ENCODE measurements around the gene HLA-A.

HLA-A gene

GRCh38 chr6:29908341-29908662, 34.0 kb upstream of the HLA-A start:
- TF ChIP-seq ZFP3 (CRISPR knock-in tag; IDR thresholded peaks at IDR 0.05) (no peak), SNAI2 (CRISPR knock-in tag; IDR thresholded peaks at IDR 0.05) (no peak), OSR1 (CRISPR knock-in tag; IDR thresholded peaks at IDR 0.05) (no peak), ZNF8 (CRISPR knock-in tag; IDR thresholded peaks at IDR 0.05) (no peak), ISL1 (CRISPR knock-in tag; IDR thresholded peaks at IDR 0.05) (no peak), GLIS3 (CRISPR knock-in tag; IDR thresholded peaks at IDR 0.05) (no peak), TCF4 (CRISPR knock-in tag; IDR thresholded peaks at IDR 0.05; ENCODE audit: borderline replicate concordance) (no peak), ZFP30 (CRISPR knock-in tag; IDR thresholded peaks at IDR 0.05) (no peak), ESRRG (CRISPR knock-in tag; IDR thresholded peaks at IDR 0.05) (no peak)
- ATAC-seq = no peak

DNA sequence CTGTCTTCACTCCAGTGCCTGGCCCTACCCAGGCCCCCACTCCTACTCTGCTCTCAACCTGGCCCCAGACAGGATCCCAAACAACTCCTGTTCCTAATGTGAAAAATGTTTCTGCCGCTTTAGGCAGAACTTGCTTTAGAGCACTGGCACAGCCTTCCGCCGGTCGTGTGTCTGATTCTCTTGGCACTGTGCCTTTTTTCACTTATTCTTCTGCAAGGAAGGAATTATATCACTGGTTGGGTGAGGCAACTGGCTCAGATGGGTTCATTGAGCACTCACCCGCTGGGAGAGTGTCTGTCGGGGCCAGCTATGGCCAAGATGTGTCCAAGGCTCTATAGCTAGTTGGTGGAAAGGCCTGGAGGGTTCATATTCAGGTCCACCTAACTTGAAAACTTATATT, 33.6 kb upstream of the HLA-A start:
- no peak for ATAC-seq
- no peak for TF ChIP-seq SNAI2 (CRISPR knock-in tag; IDR thresholded peaks at IDR 0.05)
- TF ChIP-seq ZNF70 (CRISPR knock-in tag; IDR thresholded peaks at IDR 0.05) = no peak
- TF ChIP-seq ARNTL (CRISPR knock-in tag; IDR thresholded peaks at IDR 0.05; ENCODE audit: borderline replicate concordance, low read depth) = no peak
- TF ChIP-seq, protein P1, sequence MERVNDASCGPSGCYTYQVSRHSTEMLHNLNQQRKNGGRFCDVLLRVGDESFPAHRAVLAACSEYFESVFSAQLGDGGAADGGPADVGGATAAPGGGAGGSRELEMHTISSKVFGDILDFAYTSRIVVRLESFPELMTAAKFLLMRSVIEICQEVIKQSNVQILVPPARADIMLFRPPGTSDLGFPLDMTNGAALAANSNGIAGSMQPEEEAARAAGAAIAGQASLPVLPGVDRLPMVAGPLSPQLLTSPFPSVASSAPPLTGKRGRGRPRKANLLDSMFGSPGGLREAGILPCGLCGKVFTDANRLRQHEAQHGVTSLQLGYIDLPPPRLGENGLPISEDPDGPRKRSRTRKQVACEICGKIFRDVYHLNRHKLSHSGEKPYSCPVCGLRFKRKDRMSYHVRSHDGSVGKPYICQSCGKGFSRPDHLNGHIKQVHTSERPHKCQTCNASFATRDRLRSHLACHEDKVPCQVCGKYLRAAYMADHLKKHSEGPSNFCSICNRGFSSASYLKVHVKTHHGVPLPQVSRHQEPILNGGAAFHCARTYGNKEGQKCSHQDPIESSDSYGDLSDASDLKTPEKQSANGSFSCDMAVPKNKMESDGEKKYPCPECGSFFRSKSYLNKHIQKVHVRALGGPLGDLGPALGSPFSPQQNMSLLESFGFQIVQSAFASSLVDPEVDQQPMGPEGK (CRISPR knock-in tag; IDR thresholded peaks at IDR 0.05; ENCODE audit: borderline replicate concordance) = no peak
- TF ChIP-seq ZNF565 (CRISPR knock-in tag; conservative IDR thresholded peaks at IDR 0.05; ENCODE audit: low read depth) = no peak
- TF ChIP-seq ESRRG (CRISPR knock-in tag; IDR thresholded peaks at IDR 0.05) = no peak
- no peak for TF ChIP-seq ZFP3 (CRISPR knock-in tag; IDR thresholded peaks at IDR 0.05)
- TF ChIP-seq ZNF8 (CRISPR knock-in tag; IDR thresholded peaks at IDR 0.05) = no peak
- TF ChIP-seq TCF4 (CRISPR knock-in tag; IDR thresholded peaks at IDR 0.05; ENCODE audit: borderline replicate concordance) = no peak
- TF ChIP-seq BACH2 (CRISPR knock-in tag; IDR thresholded peaks at IDR 0.05; ENCODE audit: borderline replicate concordance) = no peak
- no peak for TF ChIP-seq POU6F1 (CRISPR knock-in tag; IDR thresholded peaks at IDR 0.05; ENCODE audit: borderline replicate concordance, low read depth)
- TF ChIP-seq PPARA (CRISPR knock-in tag; IDR thresholded peaks at IDR 0.05; ENCODE audit: borderline replicate concordance) = no peak
- no peak for TF ChIP-seq ISL1 (CRISPR knock-in tag; IDR thresholded peaks at IDR 0.05)
- no peak for TF ChIP-seq CSDC2 (CRISPR knock-in tag; IDR thresholded peaks at IDR 0.05)
- no peak for TF ChIP-seq OSR1 (CRISPR knock-in tag; IDR thresholded peaks at IDR 0.05)

GRCh38 chr6:29909985-29910384, 32.3 kb upstream of the HLA-A start:
- ATAC-seq = no peak
- no peak for TF ChIP-seq SNAI2 (CRISPR knock-in tag; IDR thresholded peaks at IDR 0.05)

DNA sequence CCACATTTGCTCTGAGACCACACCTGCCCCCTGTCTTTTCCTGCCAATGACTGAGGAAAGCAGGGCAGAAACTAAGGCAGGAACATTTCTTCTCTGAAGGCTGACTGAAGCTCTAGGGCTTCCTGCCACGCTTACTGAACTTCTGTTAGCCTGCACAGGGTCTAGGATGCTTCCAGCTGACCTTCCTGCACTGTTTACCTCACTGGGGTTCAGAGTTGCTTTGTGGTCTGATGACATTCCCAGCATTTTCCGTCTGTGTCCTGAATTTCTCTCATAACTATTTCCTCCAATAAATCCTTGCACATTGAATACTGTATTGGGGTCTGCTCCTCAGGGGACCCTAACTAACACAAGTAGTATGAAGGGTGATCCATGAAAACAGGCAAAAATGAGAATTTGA, 29.5 kb upstream of the HLA-A start:
- ATAC-seq = no peak
- TF ChIP-seq SNAI2 (CRISPR knock-in tag; IDR thresholded peaks at IDR 0.05) (no peak), CSDC2 (CRISPR knock-in tag; IDR thresholded peaks at IDR 0.05) (no peak), ZNF70 (CRISPR knock-in tag; IDR thresholded peaks at IDR 0.05) (no peak), GLIS3 (CRISPR knock-in tag; IDR thresholded peaks at IDR 0.05) (no peak), ZFP30 (CRISPR knock-in tag; IDR thresholded peaks at IDR 0.05) (no peak), BACH2 (CRISPR knock-in tag; IDR thresholded peaks at IDR 0.05; ENCODE audit: borderline replicate concordance) (no peak), PPARA (CRISPR knock-in tag; IDR thresholded peaks at IDR 0.05; ENCODE audit: borderline replicate concordance) (no peak), ESRRG (CRISPR knock-in tag; IDR thresholded peaks at IDR 0.05) (no peak), TSHZ2 (CRISPR knock-in tag; IDR thresholded peaks at IDR 0.05) (no peak), ARNTL (CRISPR knock-in tag; IDR thresholded peaks at IDR 0.05; ENCODE audit: borderline replicate concordance, low read depth) (no peak), OSR1 (CRISPR knock-in tag; IDR thresholded peaks at IDR 0.05) (no peak), ISL1 (CRISPR knock-in tag; IDR thresholded peaks at IDR 0.05) (no peak), ZFP3 (CRISPR knock-in tag; IDR thresholded peaks at IDR 0.05) (no peak), RARB (CRISPR knock-in tag; IDR thresholded peaks at IDR 0.05) (no peak), ZNF565 (CRISPR knock-in tag; conservative IDR thresholded peaks at IDR 0.05; ENCODE audit: low read depth) (no peak)
- TF ChIP-seq, protein P2, sequence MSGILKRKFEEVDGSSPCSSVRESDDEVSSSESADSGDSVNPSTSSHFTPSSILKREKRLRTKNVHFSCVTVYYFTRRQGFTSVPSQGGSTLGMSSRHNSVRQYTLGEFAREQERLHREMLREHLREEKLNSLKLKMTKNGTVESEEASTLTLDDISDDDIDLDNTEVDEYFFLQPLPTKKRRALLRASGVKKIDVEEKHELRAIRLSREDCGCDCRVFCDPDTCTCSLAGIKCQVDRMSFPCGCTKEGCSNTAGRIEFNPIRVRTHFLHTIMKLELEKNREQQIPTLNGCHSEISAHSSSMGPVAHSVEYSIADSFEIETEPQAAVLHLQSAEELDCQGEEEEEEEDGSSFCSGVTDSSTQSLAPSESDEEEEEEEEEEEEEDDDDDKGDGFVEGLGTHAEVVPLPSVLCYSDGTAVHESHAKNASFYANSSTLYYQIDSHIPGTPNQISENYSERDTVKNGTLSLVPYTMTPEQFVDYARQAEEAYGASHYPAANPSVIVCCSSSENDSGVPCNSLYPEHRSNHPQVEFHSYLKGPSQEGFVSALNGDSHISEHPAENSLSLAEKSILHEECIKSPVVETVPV (CRISPR knock-in tag; IDR thresholded peaks at IDR 0.05) = no peak

All from SK-N-SH treated with all-trans-retinoic acid at 6 μM for 48 hours (cell line).